Neuronal stem cell (in vitro differentiated cells): Measurements from ENCODE around the gene WWC2.

Experiments used
- DNase-seq: peaks from one replicate; pipeline ENCODE4 v3.0.0-alpha.2; 2013; ENCODE audit warnings: low spot score
- H2AFZ ChIP-seq: one replicate; pipeline ENCODE4 v1.6.1; 2013; ENCODE audit warnings: mild to moderate bottlenecking, low read length, inconsistent platforms
- H2AK5ac ChIP-seq: 2 replicates; pipeline ENCODE4 v1.6.1; 2013; ENCODE audit warnings: low read depth, mild to moderate bottlenecking, inconsistent platforms, low read length, moderate library complexity, mixed read lengths
- H2BK120ac ChIP-seq: 2 replicates; pipeline ENCODE4 v1.6.1; 2013; ENCODE audit warnings: low read depth, mild to moderate bottlenecking, inconsistent platforms, low read length, moderate library complexity, mixed read lengths
- H2BK12ac ChIP-seq: one replicate; pipeline ENCODE4 v1.6.1; 2013; ENCODE audit warnings: low read length, inconsistent platforms
- H2BK15ac ChIP-seq: 2 replicates; pipeline ENCODE4 v1.6.1; 2013; ENCODE audit warnings: mild to moderate bottlenecking, low read length, inconsistent platforms, mixed read lengths
- H2BK5ac ChIP-seq: one replicate; pipeline ENCODE4 v1.6.1; 2013; ENCODE audit warnings: inconsistent platforms, mild to moderate bottlenecking, low read length, moderate library complexity
- H3K14ac ChIP-seq: one replicate; pipeline ENCODE4 v1.6.1; 2013; ENCODE audit warnings: low read length, inconsistent platforms
- H3K18ac ChIP-seq: 2 replicates; pipeline ENCODE4 v1.6.1; 2013; ENCODE audit warnings: low read length, inconsistent platforms
- H3K23ac ChIP-seq: 2 replicates; pipeline ENCODE4 v1.6.1; 2013; ENCODE audit warnings: low read depth, mild to moderate bottlenecking, mixed read lengths, low read length, inconsistent platforms; ENCODE audit not compliant: poor library complexity
- H3K27ac ChIP-seq: replicated peaks from 3 replicates; pipeline ENCODE4 v1.5.1; 2013; ENCODE audit warnings: low read length, inconsistent platforms
- H3K27me3 ChIP-seq, 3 experiments: 2 replicates each; pipeline ENCODE4 v1.6.1; 2013; ENCODE audit warnings: low read length in 3 of 3, mild to moderate bottlenecking in 2 of 3, inconsistent platforms in 1 of 3, low read depth in 1 of 3, mixed read lengths in 1 of 3, moderate library complexity in 1 of 3; ENCODE audit not compliant: control insufficient read depth in 3 of 3, insufficient read depth in 3 of 3
- H3K36me3 ChIP-seq, 2 donors: replicated peaks in 1 of 2; 2 replicates each; pipeline ENCODE4 v1.6.1; 2013; ENCODE audit warnings: low read length in 2 of 2; ENCODE audit not compliant: control insufficient read depth in 2 of 2, insufficient read depth in 2 of 2
- H3K4ac ChIP-seq: 2 replicates; pipeline ENCODE4 v1.6.1; 2013; ENCODE audit warnings: inconsistent platforms, mild to moderate bottlenecking, low read length, moderate library complexity
- H3K4me1 ChIP-seq, 2 donors: 1 replicate in 1 of 2; 2 replicates in 1 of 2; pipeline ENCODE4 v1.6.1; 2013; ENCODE audit warnings: low read length in 2 of 2, low read depth in 1 of 2; ENCODE audit not compliant: control insufficient read depth in 2 of 2, insufficient read depth in 1 of 2
- H3K4me2 ChIP-seq: one replicate; pipeline ENCODE4 v1.6.1; 2013; ENCODE audit warnings: mild to moderate bottlenecking, low read length, inconsistent platforms; ENCODE audit not compliant: insufficient read depth, poor library complexity, severe bottlenecking
- H3K4me3 ChIP-seq, 2 donors: 2 replicates each; pipeline ENCODE4 v1.5.1; 2013; ENCODE audit warnings: low read length in 2 of 2, mild to moderate bottlenecking in 2 of 2, inconsistent platforms in 1 of 2, moderate library complexity in 1 of 2
- H3K79me1 ChIP-seq: one replicate; pipeline ENCODE4 v1.6.1; 2013; ENCODE audit warnings: low read depth, mild to moderate bottlenecking, inconsistent platforms, low read length, moderate library complexity
- H3K9ac ChIP-seq: one replicate; pipeline ENCODE4 v1.6.1; 2013; ENCODE audit warnings: mild to moderate bottlenecking, low read depth, low read length, inconsistent platforms; ENCODE audit not compliant: poor library complexity
- H3K9me3 ChIP-seq, 2 donors: replicated peaks in 1 of 2; 2 replicates each; pipeline versions ENCODE3 to v1.6.1; 2013; ENCODE audit warnings: low read length in 2 of 2, mild to moderate bottlenecking in 2 of 2, inconsistent platforms in 1 of 2, low read depth in 1 of 2, mixed read lengths in 1 of 2, moderate library complexity in 1 of 2; ENCODE audit not compliant: control insufficient read depth in 2 of 2, insufficient read depth in 1 of 2
- H4K8ac ChIP-seq: one replicate; pipeline ENCODE4 v1.6.1; 2013; ENCODE audit warnings: low read depth, mild to moderate bottlenecking, inconsistent platforms, low read length, moderate library complexity
- H4K91ac ChIP-seq: one replicate; pipeline ENCODE4 v1.6.1; 2013; ENCODE audit warnings: low read length, low read depth, mild to moderate bottlenecking, inconsistent platforms; ENCODE audit not compliant: poor library complexity
- WGBS, 2 donors: extraction: QIAGEN DNeasy Blood & Tissue Kit; methylation state at CpG; one replicate each; pipeline ENCODE4 v1.1.7; 2013; ENCODE audit warnings: missing lambda C conversion rate in 2 of 2, mixed read lengths in 1 of 2; ENCODE audit not compliant: insufficient read length in 2 of 2, insufficient replicate concordance in 1 of 2; ENCODE audit errors: extremely low coverage in 2 of 2; 5-methylcytosine and 5-hydroxymethylcytosine counted together

The WWC2 gene

GRCh38 chr4:183068502-183068901 is 30.6 kb upstream of the WWC2 start:
- H3K36me3 ChIP-seq = no peaks in the 10 kb centered on the region

GRCh38 chr4:183071222-183071621 is 27.8 kb upstream of the WWC2 start:
- H3K79me1 ChIP-seq = peaks cover 2% of the 10 kb centered on the region
- H4K8ac ChIP-seq = no peak overlapping the region
- no peak overlapping the region for H4K91ac ChIP-seq
- no peaks in the 10 kb centered on the region for H3K27me3 ChIP-seq
- no peak overlapping the region for H2BK15ac ChIP-seq
- no peak overlapping the region for H2AFZ ChIP-seq
- no peak overlapping the region for H2BK12ac ChIP-seq
- peaks cover 0 to 6% of the 10 kb centered on the region in 2 donors for H3K9me3 ChIP-seq
- H3K4me1 ChIP-seq = peaks cover 3 to 4% of the 10 kb centered on the region in 2 donors
- H2AK5ac ChIP-seq = no peak overlapping the region
- H2BK120ac ChIP-seq = no peak overlapping the region
- H3K14ac ChIP-seq = no peak overlapping the region
- no peak overlapping the region for H3K4ac ChIP-seq
- H3K4me3 ChIP-seq = no peak overlapping the region
- H3K18ac ChIP-seq = no peak overlapping the region
- H2BK5ac ChIP-seq = no peak overlapping the region
- H3K23ac ChIP-seq = no peak overlapping the region
- no peak overlapping the region for H3K9ac ChIP-seq
- no peak for DNase-seq
- no peak overlapping the region for H3K27ac ChIP-seq
- H3K4me2 ChIP-seq = no peak overlapping the region
- no peaks in the 10 kb centered on the region for H3K36me3 ChIP-seq

More at GRCh38 chr4:183068502-183068901, 30.6 kb upstream of the WWC2 start:
- Histone ChIP-seq H2AK5ac (no peak overlapping the region), H2AFZ (no peak overlapping the region), H2BK15ac (no peak overlapping the region), H2BK5ac (no peak overlapping the region), H2BK12ac (no peak overlapping the region), H3K79me1 (peaks cover 2% of the 10 kb centered on the region), H3K14ac (no peak overlapping the region), H3K18ac (no peak overlapping the region), H2BK120ac (no peak overlapping the region), H3K23ac (no peak overlapping the region), H3K4me2 (no peak overlapping the region), H3K9ac (no peak overlapping the region), H4K91ac (no peak overlapping the region), H3K4me1 (no peaks in the 10 kb centered on the region), H3K4me3 (no peak overlapping the region), H4K8ac (no peak overlapping the region), H3K4ac (no peak overlapping the region), H3K27me3 (peaks cover 0 to 3% (median 0%) of the 10 kb centered on the region in 3 experiments), H3K27ac (no peak overlapping the region), H3K9me3 (peaks cover 0 to 6% of the 10 kb centered on the region in 2 donors)
- WGBS, 2 donors = no CpG with 5 or more reads among the region's 5 CpGs
- DNase-seq = no peak

GRCh38 chr4:183072176-183072575 is 26.9 kb upstream of the WWC2 start:
- Histone ChIP-seq H2AFZ (no peak overlapping the region), H3K18ac (no peak overlapping the region), H3K27ac (no peak overlapping the region), H3K4me3 (no peak overlapping the region), H4K91ac (no peak overlapping the region), H3K36me3 (no peaks in the 10 kb centered on the region), H3K27me3 (no peaks in the 10 kb centered on the region), H3K9me3 (peaks cover 0 to 6% of the 10 kb centered on the region in 2 donors), H3K4ac (no peak overlapping the region), H3K4me1 (peaks cover 3 to 4% of the 10 kb centered on the region in 2 donors), H2BK5ac (no peak overlapping the region), H2BK120ac (no peak overlapping the region), H2AK5ac (no peak overlapping the region), H3K14ac (no peak overlapping the region), H4K8ac (no peak overlapping the region), H2BK12ac (no peak overlapping the region), H2BK15ac (no peak overlapping the region), H3K9ac (no peak overlapping the region), H3K79me1 (peaks cover 2% of the 10 kb centered on the region), H3K4me2 (no peak overlapping the region), H3K23ac (no peak overlapping the region)
- no CpG with 5 or more reads among the region's 2 CpGs for WGBS, 2 donors
- no peak for DNase-seq

- Histone ChIP-seq H2BK120ac (no peak overlapping the region), H4K8ac (no peak overlapping the region), H3K4me3 (no peak overlapping the region), H3K23ac (no peak overlapping the region), H3K4me1 (peaks cover 3 to 4% of the 10 kb centered on the region in 2 donors), H3K4ac (no peak overlapping the region), H2BK5ac (no peak overlapping the region), H2AFZ (no peak overlapping the region), H3K9me3 (peaks cover 0 to 6% of the 10 kb centered on the region in 2 donors), H3K18ac (no peak overlapping the region), H3K27ac (no peak overlapping the region), H3K4me2 (no peak overlapping the region), H2AK5ac (no peak overlapping the region), H3K79me1 (peaks cover 2% of the 10 kb centered on the region), H3K36me3 (no peaks in the 10 kb centered on the region), H2BK12ac (no peak overlapping the region), H3K9ac (no peak overlapping the region), H3K27me3 (no peaks in the 10 kb centered on the region), H4K91ac (no peak overlapping the region), H2BK15ac (no peak overlapping the region), H3K14ac (no peak overlapping the region)
- DNase-seq = no peak
- no CpG with 5 or more reads among the region's 2 CpGs for WGBS, 2 donors
Measured at GRCh38 chr4:183073838-183074145, 25.3 kb upstream of the WWC2 start.
